VCaP (cell line): ENCODE results near the gene HELZ.

Experiments used
- H3K27ac ChIP-seq: fragments of 450-650 bp; 2 replicates; pipeline ENCODE4 v1.5.1; 2017
- CTCF ChIP-seq: fragments of 450-650 bp; conservative IDR thresholded peaks from 2 replicates; pipeline ENCODE4 v1.5.1; 2017; ENCODE audit warnings: mild to moderate bottlenecking, moderate library complexity

Gene HELZ

GRCh38 chr17:67160791-67161190 is 84.2 kb downstream of the HELZ start:
- no peak for TF ChIP-seq CTCF
- H3K27ac ChIP-seq, result no peak overlapping the region

DNA sequence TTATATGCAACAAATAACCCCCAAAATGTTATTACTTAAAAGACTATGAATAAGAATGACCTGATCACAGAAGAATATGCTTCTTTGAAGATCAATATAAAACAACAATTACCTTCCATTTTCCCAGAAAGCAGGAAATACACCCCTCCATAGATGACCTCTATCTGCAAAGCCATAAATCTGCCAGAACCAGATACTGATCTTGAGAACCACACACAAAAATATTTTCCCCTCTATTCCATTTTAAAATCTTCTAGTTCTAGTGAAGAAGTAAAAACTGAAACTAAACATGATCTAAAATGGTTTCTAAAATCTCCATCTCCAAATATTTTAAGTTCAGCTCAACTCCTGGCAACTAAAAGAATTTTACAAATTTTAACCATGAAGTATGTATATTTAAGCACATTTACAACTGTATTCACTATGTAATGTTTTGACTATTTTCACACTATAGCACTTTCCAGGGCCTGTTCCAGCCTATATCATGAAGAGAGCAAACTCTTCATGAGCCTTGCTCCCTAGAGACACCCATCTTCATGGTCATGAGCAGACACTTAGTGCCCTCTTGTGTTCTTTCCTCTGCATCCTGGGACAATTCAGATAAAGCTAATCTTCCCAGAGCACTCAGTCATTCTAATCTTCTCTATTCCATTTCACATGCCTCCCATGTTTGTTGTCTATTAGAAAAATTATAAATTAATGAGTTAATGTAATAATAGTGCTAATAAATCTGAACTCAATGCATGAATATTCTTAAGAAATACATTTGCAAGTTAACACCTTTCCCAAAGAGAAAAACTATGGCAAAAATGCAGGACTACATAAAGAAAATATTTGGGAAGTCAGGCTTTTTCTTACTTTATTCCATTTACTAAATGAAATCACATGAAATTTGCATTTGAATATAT is 87.0 kb downstream of the HELZ start:
- TF ChIP-seq CTCF, result peak; percentile 68
- H3K27ac ChIP-seq, result no peak overlapping the region

DNA sequence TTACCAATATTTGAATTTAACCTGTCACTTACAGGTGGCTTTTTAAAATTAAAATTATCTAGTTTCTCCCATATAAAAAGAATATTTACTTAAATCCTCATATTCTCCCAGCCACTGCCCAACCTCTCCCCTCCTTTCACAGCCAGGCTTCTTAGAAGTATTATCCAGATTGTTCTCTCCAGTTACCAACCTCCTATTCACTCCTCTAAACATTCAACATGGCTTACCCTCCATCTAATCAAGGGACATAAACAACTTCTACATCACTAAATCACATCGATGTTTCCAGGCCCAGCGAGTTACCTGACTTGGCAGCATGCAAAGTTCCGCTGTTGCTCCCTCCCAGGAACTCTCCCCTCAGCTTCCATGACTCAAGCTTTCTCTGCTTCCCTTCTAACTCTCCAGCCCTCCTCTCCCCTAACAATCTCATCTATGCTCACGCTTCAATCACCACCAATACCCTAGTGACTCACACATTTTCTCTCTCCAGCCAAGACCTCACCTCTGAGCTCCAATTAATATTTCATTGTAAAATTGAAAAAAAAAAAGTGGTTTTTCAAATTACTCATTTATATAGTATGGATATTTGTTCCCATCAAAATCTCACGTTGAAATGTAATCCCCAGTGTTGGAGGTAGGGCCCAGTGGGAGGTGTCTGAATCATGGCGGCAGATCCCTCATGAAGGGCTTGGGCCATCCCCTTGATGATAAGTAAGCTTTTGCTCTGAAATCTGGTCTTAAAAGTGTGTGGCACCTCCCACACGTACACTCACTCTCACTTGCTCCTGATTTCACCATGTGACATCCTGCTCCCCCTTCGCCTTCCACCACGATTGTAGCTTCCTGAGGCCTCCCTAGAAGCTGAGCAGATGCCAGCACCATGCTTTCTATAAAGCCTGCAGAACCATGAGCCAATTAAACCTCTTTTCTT is 88.5 kb downstream of the HELZ start:
- no peak overlapping the region for H3K27ac ChIP-seq
- no peak for TF ChIP-seq CTCF

- H3K27ac ChIP-seq, result no peak overlapping the region
- TF ChIP-seq CTCF, result no peak
Observed at GRCh38 chr17:67152824-67153223, 92.2 kb downstream of the HELZ start.

DNA sequence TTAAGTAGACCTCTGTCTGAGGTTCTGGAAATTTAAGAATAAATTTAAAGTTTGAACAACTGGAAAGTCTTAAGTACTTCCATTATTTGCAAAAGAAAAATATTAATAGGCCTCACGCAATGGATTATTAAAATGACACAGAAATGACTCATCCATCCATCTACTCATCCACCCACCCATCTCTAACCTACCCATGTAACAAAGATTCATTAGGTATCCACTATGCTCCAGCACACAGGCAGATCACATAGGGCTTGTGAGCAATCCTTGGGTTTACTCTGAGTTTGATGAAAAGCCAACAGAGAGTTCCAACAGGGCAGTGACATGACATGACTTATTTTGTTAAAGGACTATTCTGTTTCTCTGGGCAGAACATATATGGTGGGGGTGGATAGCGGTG is 93.3 kb downstream of the HELZ start:
- no peak for TF ChIP-seq CTCF
- no peak overlapping the region for H3K27ac ChIP-seq

GRCh38 chr17:67150826-67151225 is 94.2 kb downstream of the HELZ start:
- TF ChIP-seq CTCF, result no peak
- no peak overlapping the region for H3K27ac ChIP-seq

DNA sequence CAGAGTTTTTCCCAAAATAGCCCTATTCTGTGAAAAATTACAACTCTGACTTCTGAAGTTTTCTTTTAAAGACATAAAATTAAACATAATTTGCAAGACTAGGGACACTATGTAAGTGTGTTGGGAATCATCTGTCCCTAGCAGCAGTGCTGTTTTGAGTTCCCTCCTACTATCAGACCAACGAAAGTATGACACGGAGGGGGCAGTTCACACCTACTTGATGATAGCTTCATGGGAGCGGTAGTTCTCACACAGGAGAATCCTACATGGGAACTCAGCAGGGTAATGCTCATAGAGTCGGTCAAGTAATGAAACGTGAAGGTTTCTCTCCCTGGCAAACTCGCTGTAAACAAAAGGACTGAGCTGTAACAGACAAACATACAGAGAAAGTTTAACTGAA is 96.6 kb downstream of the HELZ start:
- no peak overlapping the region for H3K27ac ChIP-seq
- TF ChIP-seq CTCF, result no peak
